GM18498 (cell line): ENCODE measurements around the gene PGC.

Experiments used
- ATAC-seq: cut with Tn5 transposase; IDR thresholded peaks from one replicate; pipeline ENCODE4 v1.9.1; 2021; ENCODE audit warnings: mild to moderate bottlenecking, moderate library complexity; ENCODE audit not compliant: unreplicated experiment

PGC gene

DNA sequence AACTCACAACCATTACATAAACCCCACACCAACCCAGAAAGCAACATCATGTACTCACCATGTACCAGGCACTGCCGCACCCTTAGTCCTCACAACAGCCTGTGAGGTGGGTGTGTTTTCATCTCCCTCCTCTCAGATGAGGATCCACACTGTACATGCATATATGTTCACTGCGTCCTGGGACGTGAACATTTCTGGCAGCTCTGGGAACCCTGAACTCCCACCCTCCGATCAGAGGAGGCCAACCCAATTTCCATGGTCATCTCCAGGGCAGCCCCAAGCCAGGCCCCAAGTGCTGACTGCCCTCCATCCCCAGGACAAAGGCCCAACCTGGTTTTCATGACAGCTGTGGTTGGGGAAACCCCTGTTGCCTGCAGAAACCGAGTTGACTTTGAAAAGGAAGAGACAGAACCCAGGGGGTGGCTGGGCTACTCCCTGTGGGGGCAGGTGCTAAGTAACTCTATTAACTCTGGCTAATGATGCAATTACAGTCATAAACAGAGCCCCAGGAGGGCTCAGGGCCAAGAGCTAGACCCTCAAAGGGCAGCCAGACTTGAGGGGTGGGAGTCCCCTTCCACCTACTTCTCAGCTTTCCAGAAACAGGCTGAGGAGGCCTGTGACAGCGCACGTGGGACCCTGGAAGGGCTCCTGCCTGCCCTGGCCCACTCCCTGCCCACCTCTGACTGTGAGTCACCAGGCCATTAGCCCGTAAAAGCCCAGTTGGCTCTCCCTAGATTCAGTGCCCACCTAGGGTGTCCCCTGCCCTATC is 14.4 kb downstream of the PGC start:
- ATAC-seq: peak; percentile 34

DNA sequence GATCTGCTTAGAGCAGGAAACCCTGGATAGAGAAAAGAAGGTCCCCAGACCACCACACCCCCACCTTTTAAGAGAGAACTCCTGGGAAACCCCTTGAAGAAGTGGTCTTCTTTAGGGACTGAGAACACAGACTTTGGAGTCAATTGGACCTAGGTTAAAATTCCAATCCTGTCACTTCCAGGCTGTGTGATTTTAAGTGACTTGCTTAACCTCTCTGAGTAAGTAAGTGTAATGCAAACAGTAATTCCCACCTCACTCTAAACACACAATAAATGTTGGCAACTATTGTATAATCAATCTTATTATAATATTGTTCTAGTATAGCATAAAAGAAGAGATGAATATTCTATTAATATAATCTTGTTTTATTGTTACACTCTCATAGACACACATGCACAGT is 15.0 kb downstream of the PGC start:
- ATAC-seq: no peak

DNA sequence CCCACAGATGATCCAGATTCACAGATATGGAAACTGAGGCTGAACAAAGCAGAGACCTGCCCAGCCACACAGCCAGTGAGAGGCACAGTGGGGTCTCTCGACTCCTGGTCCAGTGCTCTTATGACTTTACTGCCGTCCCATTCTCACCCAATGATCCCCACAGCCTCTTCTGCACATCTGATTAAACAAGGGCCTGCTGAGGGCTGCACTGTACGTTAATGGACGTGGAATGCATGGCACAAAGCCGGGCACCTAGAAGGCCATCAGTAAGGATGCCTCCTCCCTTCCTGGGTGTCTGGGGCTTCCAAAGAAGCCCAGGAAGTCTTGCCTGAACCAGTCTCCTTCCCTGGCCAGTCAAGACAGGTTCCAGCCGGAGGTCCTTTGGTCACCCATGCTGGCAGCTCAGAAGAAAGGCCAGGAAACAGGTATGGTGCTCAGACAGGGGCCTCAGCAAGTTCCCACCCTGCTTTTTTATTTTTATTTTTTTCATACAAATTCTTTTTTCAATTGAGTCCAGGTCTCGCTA is 15.6 kb downstream of the PGC start:
- no peak for ATAC-seq

DNA sequence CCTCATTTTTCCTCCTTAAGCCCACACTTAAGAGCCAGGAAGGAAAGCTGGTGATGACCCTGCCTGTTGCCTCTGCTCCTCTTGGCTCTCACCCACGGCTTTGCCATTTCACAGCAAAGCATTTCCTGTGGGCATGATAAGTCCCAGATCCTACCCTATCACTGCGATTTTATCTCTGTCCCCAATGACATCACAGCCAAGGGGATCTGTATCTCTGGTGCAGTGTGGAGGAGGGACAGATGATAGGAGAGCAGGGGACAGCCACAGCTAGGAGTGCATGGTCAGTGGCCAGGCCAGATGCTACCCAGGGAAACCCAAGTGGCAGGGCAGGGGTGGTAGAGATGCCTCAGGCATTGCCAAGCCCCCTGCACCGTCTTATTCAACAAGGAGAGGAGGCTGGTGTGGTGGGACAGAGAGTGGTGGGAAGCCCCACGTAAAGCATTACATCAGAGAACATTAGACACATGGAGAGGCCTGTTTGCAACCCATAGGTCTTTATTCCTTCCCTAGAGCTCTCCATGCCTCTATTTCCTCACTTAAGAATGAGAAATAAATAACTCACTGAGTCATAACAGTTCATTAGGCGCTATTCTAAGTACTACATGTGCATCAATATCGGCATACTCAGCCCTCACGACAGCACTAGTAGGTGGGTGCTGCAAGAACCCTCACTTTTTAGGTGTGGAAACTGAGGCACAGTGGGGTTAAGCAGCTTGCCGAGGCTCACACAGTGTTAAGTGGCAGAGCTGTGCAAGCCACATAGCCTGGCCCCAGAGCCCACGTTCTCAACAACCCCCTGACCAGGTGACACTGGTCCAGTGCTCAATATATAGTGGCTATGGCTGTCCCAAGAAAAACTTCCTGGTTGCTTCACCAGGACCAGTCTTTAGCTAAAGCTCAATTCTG is 16.4 kb downstream of the PGC start:
- no peak for ATAC-seq

DNA sequence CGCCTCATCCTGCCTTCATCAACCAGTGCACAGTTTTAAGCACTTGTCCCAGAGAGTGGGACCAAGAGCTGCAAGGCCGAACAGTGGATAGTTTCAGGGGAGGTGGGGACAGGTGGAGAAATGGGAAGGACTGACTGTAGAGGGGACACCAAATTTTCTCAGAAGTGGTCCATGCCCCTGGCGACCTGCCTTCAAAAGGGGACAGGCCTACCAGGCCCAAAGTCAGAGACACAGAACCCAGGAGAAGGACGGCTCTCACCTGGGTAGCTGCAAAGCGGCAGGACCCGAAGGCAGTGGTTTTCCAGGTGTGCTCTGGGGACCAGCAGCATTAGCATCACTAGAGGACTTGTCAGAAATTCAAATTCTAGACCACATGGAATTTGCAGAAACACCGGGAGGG is 17.6 kb downstream of the PGC start:
- no peak for ATAC-seq

DNA sequence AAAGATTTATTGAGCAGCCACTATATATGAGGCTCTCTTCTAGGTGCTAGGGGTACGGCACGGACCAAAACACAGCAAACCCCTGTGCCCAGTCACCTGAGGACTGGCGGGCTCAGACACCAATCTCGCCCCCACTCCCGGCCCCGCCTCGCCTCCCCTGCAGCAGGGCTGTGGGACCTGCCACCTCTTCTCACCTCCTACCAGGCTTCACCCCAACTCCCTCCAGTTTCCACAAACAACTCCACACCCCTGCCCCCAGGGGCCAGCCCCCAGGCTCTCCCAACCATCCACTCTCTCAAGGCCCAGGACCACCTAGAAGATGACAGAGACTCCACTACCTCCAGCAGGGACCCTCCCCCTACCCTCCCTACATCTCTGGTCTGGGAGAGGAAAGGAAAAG is 18.2 kb downstream of the PGC start:
- no peak for ATAC-seq

DNA sequence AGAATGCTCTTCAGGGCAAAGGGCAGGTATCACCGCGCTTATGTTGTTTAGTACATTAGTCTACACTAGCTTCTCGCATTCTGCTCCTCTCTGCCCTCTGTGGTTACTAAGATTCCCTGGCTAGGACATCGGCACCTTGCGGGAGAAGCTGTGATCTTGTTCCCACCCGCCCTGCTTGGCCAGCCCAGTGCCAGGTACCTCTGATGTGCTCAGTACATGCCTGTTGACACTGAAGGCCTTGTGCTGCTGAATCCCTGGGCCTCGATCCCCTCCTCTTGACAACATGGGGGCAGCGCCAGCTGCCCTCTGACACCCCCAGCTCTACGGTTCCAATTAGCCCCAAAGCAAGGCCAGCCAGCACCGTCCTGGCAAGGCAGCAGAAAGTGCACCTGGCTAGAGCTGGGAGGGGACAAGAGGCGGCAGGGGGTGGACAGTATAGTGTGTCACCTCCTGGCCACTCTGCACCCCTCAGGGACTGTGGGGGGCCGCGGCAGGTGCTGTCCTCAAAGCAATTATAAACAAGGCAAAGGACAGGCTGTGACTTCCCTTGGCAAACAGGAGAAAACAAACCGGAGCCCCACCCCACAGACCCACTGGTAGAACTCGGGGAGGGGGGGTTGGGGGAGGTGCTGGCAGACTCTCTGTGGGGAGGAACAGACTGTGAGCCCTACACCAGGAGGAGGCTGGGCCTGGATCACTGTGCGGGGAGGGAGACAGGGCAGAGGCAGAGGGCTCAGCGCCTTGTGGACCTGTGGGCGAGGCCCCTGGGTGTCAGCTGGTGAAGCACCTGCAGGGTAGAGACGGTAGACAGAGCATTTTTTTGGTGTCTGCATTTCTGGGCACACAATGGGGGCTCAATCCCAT is 18.9 kb downstream of the PGC start:
- ATAC-seq: no peak

DNA sequence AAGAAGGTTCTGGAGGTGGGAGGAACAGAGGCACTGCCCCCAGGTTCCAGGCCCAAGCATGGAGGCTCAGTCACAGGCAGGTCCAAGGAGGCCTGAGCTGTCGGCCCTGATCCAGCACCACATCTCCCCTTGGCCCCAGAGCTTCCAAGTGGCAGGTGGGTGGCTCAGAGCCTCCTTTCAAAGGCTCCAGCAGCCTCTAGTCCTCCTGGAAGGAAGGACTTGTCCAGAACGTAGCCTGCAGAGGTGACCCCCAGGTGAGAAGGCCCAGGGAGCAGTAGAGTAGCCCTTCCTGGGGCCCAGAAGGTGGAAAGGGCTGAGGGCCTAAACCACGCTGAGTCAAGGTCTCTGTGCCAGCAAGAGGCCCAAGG is 19.5 kb downstream of the PGC start:
- no peak for ATAC-seq

DNA sequence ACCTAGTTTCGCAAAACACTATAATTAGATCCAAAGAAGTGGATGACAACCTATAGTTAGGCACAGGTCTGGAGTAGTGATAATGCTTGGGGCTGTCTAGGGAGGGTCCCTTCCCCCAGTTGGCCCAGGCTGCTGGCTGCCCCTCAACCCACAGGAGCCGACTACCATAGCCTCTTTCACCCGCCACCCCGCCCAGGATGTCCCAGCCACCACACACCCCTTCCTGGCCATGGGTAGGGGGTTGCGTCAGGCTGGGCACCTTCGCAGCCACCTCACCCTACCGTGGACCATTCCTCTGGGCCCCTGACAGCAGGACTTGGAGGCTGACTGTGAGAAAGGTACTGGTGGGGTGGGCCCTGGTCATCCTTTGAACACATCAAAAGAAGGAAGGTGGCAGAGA is 20.3 kb downstream of the PGC start:
- no peak for ATAC-seq

DNA sequence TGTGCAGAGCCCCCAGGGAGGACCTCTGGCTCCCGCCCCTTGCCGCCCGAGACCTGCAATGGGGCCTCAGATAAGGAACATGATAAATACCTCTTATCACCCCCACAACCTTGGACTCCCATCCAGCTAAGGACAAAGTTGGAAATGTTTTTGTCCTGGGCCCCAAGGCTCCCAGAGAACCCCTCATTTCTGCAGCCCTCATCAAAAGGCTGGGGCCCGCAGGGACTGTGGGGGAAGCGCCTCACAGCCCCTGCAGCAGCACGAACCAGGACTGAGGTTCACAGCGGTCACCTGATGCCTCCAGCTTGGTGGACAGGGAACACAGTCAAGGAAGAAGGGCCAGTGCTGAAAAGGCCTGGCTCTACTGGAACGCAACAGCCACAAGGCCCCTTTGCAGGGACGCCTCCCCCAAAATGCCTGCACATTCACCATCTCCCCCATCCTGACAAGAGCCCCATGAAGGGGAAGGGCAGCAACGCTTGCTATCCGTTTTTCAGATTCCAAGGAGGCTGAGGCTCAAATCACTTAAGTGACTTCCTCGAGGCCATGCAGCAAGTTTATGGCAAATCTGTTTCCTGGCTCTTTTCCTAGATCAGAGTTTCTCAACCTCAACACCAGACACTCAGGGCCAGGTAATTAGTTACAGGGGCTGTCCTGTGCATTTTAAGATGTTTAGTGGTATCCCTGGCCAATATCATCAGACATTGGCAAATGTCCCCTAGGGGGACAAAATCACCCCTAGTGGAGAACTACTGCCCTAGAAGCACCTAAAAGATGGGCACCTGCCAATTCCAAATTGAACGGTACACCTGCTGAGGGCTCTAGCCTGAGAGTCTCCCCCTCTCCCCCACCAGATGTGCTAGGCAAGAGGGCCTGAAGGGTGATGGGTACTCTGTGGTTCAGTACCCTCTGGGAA is 22.4 kb downstream of the PGC start:
- ATAC-seq: no peak

DNA sequence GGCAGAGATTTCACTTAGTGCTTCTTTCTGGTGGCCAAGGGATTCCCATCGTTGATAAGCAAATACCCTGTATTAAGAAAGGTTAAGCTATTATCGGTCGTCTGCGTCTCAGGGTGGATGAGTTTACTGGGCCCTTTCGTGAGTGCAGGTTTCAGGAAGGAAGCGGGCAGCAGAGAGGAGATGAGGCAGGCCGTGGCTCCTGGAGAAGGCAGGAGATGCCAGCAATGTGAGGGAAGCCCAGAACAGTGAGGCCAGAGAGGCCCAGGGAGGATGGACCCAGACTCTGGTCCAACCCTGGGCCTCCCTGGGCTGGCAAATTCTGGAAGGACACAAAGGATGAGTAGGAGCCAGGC is 23.0 kb downstream of the PGC start:
- no peak for ATAC-seq

DNA sequence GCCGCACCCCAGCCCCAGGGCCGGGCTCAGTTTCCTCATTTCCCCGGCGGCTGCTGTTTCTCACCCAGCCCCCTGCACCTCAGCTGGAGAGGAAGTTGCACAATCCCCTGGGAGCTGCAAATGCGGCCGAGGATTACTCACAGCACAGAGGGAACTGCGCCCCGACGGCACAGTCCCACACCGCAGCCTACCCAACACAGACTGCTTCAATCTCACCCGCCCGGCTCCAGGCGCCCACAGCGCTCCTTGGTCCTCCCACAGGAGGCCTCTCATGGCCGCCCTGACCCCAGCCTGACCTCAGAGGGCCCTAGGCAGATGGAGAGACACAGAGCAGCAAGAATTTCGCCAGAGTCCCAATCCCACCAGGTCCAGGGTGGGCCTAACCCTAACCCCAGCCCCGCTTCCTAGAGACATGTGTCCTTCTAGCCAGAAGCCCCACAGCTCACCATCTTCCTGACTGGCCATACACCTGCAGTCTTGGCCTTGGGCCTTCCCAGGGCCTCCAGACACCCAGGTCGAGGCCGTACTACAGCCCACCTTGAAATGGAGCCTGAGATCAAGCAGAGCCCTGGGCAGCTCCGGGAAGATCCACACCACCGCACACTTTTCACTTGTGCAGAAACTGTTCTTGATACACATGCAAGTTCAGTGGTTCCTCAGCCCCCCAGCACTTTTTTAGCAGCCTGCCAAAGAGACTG is 23.5 kb downstream of the PGC start:
- peak; percentile 62 for ATAC-seq

DNA sequence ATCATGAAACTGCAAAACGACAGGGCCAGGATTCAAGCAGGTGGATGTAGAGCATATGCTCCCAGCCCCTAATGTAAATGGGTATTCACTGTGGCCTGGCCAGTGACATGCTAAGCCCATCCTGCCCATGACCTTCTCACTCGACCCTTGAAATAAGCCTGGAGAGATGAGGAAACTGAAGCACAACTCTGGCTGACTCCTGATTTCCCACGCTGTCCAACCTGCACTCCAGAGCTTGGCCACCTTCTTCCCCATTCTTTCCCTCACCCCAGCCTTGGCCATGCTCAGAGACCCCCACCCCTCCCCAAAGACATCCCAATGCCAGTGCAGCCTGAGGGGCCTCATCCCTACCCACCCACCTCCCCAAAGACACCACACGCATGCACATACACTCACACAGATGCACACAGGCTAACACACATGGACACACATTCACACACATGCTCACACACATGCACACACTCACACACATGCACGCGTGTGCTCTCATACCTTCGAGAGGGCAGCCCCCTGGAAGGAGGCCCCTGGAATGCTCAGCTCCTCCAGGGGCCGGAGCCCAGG is 24.1 kb downstream of the PGC start:
- no peak for ATAC-seq

DNA sequence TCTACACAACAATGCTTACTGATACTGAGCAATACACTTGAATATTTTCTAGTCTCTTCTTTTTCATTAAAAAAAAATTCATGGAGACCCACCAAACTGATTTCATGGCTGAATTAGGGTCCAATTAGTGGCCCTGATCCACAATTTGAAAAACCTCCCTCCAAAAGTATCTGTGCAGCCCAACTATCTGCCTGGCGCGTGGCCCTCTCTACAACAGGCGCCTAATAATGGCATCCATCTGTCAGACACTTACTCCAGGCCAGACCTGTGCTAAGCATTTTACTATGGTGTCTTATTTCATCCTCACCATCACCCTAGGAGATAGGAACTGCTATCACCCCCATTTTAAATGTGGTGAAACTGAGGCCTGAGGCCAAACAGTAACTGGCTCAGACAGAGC is 25.8 kb downstream of the PGC start:
- ATAC-seq: no peak

DNA sequence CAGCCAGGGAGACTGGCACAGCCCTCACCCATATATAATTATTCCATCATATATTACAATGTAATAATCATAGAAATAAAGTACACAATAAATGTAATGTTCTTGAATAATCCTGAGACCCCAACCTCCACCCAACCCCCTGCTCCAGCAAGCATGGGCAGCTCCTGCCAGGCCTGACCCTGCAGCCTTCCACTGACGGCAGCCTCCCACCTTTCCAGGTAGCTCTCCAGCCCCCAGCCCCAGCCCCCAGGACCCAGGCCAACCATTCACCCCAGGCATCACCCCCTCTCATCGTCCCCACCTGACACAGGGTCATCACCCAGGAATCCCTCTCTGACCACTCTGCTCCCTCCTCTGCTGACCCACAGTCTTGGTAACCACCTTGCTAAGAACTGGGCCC is 26.4 kb downstream of the PGC start:
- ATAC-seq: no peak

DNA sequence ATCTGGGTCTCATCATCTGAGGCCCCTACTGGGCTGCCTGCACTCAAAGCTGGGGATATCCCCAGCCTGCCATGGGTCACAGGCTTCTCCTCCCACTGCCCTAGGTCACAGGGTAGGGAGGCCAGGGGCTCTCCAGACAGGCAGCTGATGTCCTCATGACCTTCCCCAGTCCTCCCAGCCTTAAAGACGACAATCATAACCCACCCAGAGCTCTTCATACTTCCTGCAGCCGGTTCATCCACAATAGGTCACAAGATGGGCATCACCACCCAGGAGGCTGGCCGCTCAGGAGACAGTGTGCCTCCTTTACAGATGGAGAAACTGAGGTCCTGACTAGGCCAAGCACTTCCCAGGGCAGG is 27.0 kb downstream of the PGC start:
- ATAC-seq: no peak

DNA sequence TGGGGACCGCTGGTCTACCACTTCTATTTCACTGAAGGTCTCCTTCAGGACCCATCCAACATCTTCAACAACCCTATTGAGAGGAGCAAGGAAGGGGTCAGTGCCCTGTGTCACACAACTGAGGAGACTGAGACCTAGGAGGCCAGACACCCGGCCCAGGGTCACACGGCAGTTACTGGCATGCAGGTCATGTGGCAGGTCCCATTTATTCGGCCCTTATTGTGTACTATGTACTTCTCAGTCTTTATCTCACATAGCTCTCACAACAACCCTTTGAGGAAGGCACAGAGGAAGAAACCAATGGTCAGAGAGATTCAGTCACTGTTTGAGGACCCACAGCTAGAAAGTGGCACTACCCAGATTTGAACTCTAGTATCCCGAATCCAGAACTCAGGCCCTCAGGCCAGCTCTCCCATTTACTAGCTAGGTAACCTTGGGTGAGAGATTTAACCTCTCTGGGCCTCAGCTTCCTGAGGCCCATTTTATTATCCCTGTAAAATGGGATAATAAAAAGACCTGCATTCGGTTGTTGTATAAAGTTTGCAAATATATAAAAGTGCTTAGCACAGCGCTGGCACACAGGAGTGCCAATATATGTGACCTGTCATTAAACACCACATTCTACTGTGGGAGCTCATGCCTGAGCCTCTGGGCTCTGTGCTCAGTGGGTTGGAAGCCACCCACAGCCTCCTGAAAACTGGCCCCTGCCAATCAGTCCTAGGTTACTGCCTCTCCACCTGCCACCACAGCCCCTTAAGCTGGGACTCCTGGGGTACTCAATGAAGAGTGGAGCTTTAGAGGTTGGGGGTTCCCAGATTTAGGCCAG is 27.5 kb downstream of the PGC start:
- ATAC-seq: no peak

DNA sequence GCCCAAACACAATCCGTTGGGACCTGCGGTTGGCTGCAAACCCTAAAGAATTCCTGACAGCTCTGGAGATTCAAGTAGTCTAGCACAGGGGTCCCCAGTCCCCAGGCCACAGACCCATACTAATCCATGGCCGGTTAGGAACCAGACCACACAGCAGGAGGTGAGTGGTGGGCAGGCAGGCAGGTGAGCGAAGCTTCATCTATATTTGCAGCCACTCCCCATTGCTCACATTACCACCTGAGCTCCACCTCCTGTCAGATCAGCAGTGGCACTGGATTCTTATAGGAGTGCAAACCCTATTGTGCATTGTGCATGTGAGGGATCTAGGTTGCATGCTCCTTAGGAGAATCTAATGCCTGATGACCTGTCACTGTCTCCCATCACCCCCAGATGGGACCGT is 28.4 kb downstream of the PGC start:
- ATAC-seq: no peak

DNA sequence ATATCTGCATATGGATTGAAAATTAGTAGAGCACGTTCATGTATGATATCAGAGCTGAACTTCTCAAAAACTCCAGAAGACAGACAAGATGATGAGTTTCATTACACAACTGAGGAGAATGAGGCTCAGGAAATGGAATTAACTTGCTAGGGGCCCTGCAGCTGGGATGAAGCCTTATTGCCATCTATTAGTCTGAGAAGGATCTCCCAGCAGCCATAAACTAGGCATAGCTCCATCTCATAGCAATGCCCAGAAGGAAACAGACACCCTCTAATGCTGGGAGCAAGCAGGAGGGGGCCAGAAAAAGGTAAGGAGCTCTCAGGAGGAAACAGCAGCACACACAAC is 29.8 kb downstream of the PGC start:
- no peak for ATAC-seq
